IMR-90 (cell line): ENCODE data around the gene OTULINL.

Experiments used
- CEBPB ChIP-seq: IDR thresholded peaks from 2 replicates; pipeline ENCODE4 v1.6.1; 2012; ENCODE audit warnings: low read depth, low read length, improper control_type of control experiment
- CTCF ChIP-seq: conservative IDR thresholded peaks from 2 replicates; pipeline ENCODE4 v1.5.1; 2012; ENCODE audit warnings: mild to moderate bottlenecking, low read depth, low read length, improper control_type of control experiment
- FOS ChIP-seq: fragments of 150-350 bp; IDR thresholded peaks from 2 replicates; pipeline ENCODE4 v1.6.1; 2016; ENCODE audit warnings: low read depth, low read length
- MAFK ChIP-seq: IDR thresholded peaks from 2 replicates; pipeline ENCODE4 v1.6.1; 2012; ENCODE audit warnings: low read depth, low read length, improper control_type of control experiment
- MAZ ChIP-seq: IDR thresholded peaks from 2 replicates; pipeline ENCODE4 v1.6.1; 2012; ENCODE audit warnings: low read depth, mild to moderate bottlenecking, low read length, improper control_type of control experiment, moderate library complexity, borderline replicate concordance
- NFE2L2 ChIP-seq: fragments of 150-350 bp; IDR thresholded peaks from 2 replicates; pipeline ENCODE4 v1.6.1; 2016; ENCODE audit warnings: low read depth, mild to moderate bottlenecking, low read length
- POLR2A ChIP-seq: IDR thresholded peaks from 2 replicates; pipeline ENCODE4 v1.6.1; 2012; ENCODE audit warnings: mild to moderate bottlenecking, low read depth, low read length
- RAD21 ChIP-seq: IDR thresholded peaks from 2 replicates; pipeline ENCODE4 v1.6.1; 2012; ENCODE audit warnings: low read length, improper control_type of control experiment
- RCOR1 ChIP-seq: IDR thresholded peaks from 2 replicates; pipeline ENCODE4 v1.6.1; 2012; ENCODE audit warnings: mild to moderate bottlenecking, low read length, improper control_type of control experiment; ENCODE audit not compliant: insufficient replicate concordance
- SMC3 ChIP-seq: fragments of 150-350 bp; IDR thresholded peaks from 2 replicates; pipeline ENCODE4 v1.6.1; 2016; ENCODE audit warnings: low read depth, mild to moderate bottlenecking, antibody characterized with exemption, low read length, moderate library complexity
- TF ChIP-seq, protein P1 (sequence below): fragments of 150-350 bp; IDR thresholded peaks from 2 replicates; pipeline ENCODE4 v1.6.1; 2017; ENCODE audit warnings: mild to moderate bottlenecking, antibody characterized with exemption, low read length, low read depth

DNA sequence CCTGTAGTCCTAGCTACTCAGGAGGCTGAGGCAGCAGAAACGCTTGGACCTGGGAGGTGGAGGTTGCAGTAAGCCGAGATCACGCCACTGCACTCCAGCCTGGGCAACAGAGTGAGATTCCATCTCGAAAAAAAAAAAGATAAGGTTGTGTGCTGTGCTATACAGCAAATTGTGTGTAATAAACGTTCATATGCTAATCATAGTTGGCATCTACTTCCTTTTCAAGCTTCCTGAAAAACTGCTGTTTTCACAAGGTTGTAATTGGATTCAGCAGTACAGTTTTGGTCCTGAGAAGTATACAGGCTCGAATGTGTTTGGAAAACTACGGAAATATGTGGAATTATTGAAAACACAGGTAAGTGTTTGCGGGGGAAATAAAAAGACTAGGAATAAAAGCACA, 25.5 kb downstream of the OTULINL start:
- no peak for TF ChIP-seq CTCF
- no peak for TF ChIP-seq FOS
- TF ChIP-seq, protein P1, sequence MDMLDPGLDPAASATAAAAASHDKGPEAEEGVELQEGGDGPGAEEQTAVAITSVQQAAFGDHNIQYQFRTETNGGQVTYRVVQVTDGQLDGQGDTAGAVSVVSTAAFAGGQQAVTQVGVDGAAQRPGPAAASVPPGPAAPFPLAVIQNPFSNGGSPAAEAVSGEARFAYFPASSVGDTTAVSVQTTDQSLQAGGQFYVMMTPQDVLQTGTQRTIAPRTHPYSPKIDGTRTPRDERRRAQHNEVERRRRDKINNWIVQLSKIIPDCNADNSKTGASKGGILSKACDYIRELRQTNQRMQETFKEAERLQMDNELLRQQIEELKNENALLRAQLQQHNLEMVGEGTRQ: no peak
- TF ChIP-seq MAZ: no peak
- no peak for TF ChIP-seq SMC3
- TF ChIP-seq NFE2L2: no peak
- no peak for TF ChIP-seq POLR2A
- no peak for TF ChIP-seq RCOR1
- no peak for TF ChIP-seq RAD21
- no peak for TF ChIP-seq CEBPB
- TF ChIP-seq MAFK: no peak
